Ovary (tissue), 10 donors: Measurements from ENCODE around the gene LRRC51. TPM values are rescaled to one million over a fixed set of nuclear protein-coding genes. Genes with fewer than 3 reads are reported as not detected.
A peak's percentile ranks its signal among the peaks of the same experiment; 100 is the strongest.

ENCODE experiments used
- DNase-seq, 5 donors: peaks; one replicate each; pipeline ENCODE4 v3.0.0-alpha.2; 2019 to 2020
- H3K27ac ChIP-seq, 2 donors: fragments of 200-600 bp; one replicate each; pipeline versions ENCODE4 v1.5.1 to v1.8.0; 2019 to 2022
- H3K27me3 ChIP-seq: fragments of 200-600 bp; one replicate; pipeline ENCODE4 v1.8.0; 2022
- H3K36me3 ChIP-seq: fragments of 200-600 bp; sonication (generic); one replicate; pipeline ENCODE4 v1.5.1; 2019
- H3K4me1 ChIP-seq: one replicate; pipeline ENCODE4 v1.8.1; 2013; ENCODE audit warnings: mild to moderate bottlenecking, moderate library complexity; ENCODE audit not compliant: insufficient read depth
- H3K4me3 ChIP-seq: fragments of 200-600 bp; sonication (generic); one replicate; pipeline ENCODE4 v1.5.1; 2017
- H3K9me3 ChIP-seq, 2 donors: fragments of 200-600 bp in 1 of 2; sonication (generic) in 1 of 2; one replicate each; pipeline versions ENCODE4 v1.5.1 to v1.8.1; 2013 to 2019; ENCODE audit warnings: mild to moderate bottlenecking in 1 of 2, moderate library complexity in 1 of 2
- EP300 ChIP-seq: sonication (generic); formaldehyde crosslinking; IDR thresholded peaks from one replicate; pipeline ENCODE4 v1.6.1; 2017; ENCODE audit warnings: antibody characterized with exemption
- POLR2A ChIP-seq: fragments of 450-650 bp; IDR thresholded peaks from one replicate; pipeline ENCODE4 v1.6.1; 2017; ENCODE audit warnings: antibody characterized with exemption, mild to moderate bottlenecking, moderate library complexity
- WGBS, 3 donors: extraction: QIAGEN DNeasy Blood & Tissue Kit in 1 of 3; methylation state at CpG; one replicate each; pipeline versions ENCODE4 v1.1.5 to v1.1.7; 2013 to 2017; 5-methylcytosine and 5-hydroxymethylcytosine counted together
- intact Hi-C, 4 donors: fragments of 100-400 bp; cut with DNase I; formaldehyde crosslinking; loops; one replicate each; pipeline versions ENCODE4 v1.11.0 to v1.15.1; 2022 to 2023
- long read RNA-seq, 3 donors: library from polyadenylated mRNA in 2 of 3; unstranded in 2 of 3; transcript quantifications; one replicate each; pipeline ENCODE4 v2.0.0 and lab custom pipeline, GENCODE V29; 2021 to 2026
- polyA plus RNA-seq, 2 donors: library from polyadenylated mRNA; stranded (reverse); fragments of 200-250 nt in 1 of 2; fragments of 350-450 nt in 1 of 2; fragmentation: Illumina TruSeq in 1 of 2; extraction: RNeasy Lipid Tissue Mini Kit (QIAGEN cat#74804) in 1 of 2; gene quantifications; one replicate each; pipeline ENCODE4 v1.2.3, GENCODE V29; 2013 to 2014
- total RNA-seq, 7 donors: library from RNA; depleted of rRNA in 2 of 7; stranded (reverse); fragments of >200 nt in 2 of 7; fragmentation: NEBNext Ultra II Directional in 3 of 7; extraction: Animal tissue kit (Norgen Biotek cat#: 25700) in 3 of 7; gene quantifications; one replicate each; pipeline versions ENCODE4 v1.1.0 to v1.2.4, GENCODE V29; 2016 to 2023
- TF ChIP-seq, protein P1 (sequence below), 3 donors: fragments of 450-650 bp in 2 of 3; fragments of 200-600 bp in 1 of 3; IDR thresholded peaks; one replicate each; pipeline versions ENCODE4 v1.5.1 to v1.8.0; 2016 to 2022; ENCODE audit warnings: antibody characterized with exemption in 3 of 3, mild to moderate bottlenecking in 1 of 3
- donor health status: DM: no; HTN: no; CAD: no; lungs with moderate emphysema.
- donor health status: DM: no; HTN: no; CAD: no.
- donor health status: Bipolar disorder and iron deficiency.
- donor health status: DM: yes; HTN: yes; CAD: no.
- donor health status: DM: no; HTN: no; CAD: no.
- donor health status: DM: yes; HTN: yes; CAD: no.

The LRRC51 gene
- 10 to 100 TPM in 3 of 7 donors, 1 to 10 TPM in 4; 7.2 to 21.0 (median 9.5) TPM for total RNA-seq
- 10 to 100 TPM in 1 of 2 donors, 1 to 10 TPM in 1; 9.6 to 20.9 TPM for polyA plus RNA-seq
- long read RNA-seq, donor 1, transcript LRTOMT-201 (6 exons, 2,642 nt) = major isoform, 7 of 13 reads
- long read RNA-seq, donor 1, partial matches to known transcripts = 2 of 13 reads
- long read RNA-seq, donor 1, other reads (novel, unspliced or antisense) = 2 of 13 reads
- long read RNA-seq, donor 2, transcript LRTOMT-201 (6 exons, 2,642 nt) = major isoform, 11 of 15 reads
- long read RNA-seq, donor 2, partial matches to known transcripts = 0 of 15 reads
- long read RNA-seq, donor 2, other reads (novel, unspliced or antisense) = 0 of 15 reads
- long read RNA-seq, donor 3, partial matches to known transcripts = 1 of 5 reads
- long read RNA-seq, donor 3, other reads (novel, unspliced or antisense) = 0 of 5 reads

GRCh38 chr11:72080326-72081183 is at the start of gene LRRC51, which contains the start of gene NUMA1:
Gene LRRC51 (plus strand): TSS chr11:72080850. CDS start chr11:72089084, 8,234 bp downstream.
Gene NUMA1 (minus strand): TSS chr11:72080542. CDS start chr11:72035943, 44,599 bp downstream.
- peak within 1 kb of the TSS; percentile 36 to 89 for H3K27ac ChIP-seq
- H3K27me3 ChIP-seq = no peaks in the 10 kb centered on the region
- TF ChIP-seq, protein P1, sequence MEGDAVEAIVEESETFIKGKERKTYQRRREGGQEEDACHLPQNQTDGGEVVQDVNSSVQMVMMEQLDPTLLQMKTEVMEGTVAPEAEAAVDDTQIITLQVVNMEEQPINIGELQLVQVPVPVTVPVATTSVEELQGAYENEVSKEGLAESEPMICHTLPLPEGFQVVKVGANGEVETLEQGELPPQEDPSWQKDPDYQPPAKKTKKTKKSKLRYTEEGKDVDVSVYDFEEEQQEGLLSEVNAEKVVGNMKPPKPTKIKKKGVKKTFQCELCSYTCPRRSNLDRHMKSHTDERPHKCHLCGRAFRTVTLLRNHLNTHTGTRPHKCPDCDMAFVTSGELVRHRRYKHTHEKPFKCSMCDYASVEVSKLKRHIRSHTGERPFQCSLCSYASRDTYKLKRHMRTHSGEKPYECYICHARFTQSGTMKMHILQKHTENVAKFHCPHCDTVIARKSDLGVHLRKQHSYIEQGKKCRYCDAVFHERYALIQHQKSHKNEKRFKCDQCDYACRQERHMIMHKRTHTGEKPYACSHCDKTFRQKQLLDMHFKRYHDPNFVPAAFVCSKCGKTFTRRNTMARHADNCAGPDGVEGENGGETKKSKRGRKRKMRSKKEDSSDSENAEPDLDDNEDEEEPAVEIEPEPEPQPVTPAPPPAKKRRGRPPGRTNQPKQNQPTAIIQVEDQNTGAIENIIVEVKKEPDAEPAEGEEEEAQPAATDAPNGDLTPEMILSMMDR (IDR thresholded peaks at IDR 0.05) = no peak
- peak; percentile 53 for TF ChIP-seq POLR2A
- peak; percentile 65 for TF ChIP-seq EP300
- 0 to 1% (median 0%) methylated on average over 60 of the region's 60 CpGs for WGBS, 3 donors
- no peaks in the 10 kb centered on the region for H3K36me3 ChIP-seq
- no peaks in the 10 kb centered on the region for H3K9me3 ChIP-seq
- peak; percentile 99 to 100 (median 99) for DNase-seq
- no peaks in the 10 kb centered on the region for H3K4me1 ChIP-seq
- H3K4me3 ChIP-seq = peak within 1 kb of the TSS; percentile 63
- intact Hi-C loops = loop anchor here in 1 of 4 donors (2.0 kb wide), 1 partner anchor 42 kb away; no protein-coding TSS in a partner anchor

DNA sequence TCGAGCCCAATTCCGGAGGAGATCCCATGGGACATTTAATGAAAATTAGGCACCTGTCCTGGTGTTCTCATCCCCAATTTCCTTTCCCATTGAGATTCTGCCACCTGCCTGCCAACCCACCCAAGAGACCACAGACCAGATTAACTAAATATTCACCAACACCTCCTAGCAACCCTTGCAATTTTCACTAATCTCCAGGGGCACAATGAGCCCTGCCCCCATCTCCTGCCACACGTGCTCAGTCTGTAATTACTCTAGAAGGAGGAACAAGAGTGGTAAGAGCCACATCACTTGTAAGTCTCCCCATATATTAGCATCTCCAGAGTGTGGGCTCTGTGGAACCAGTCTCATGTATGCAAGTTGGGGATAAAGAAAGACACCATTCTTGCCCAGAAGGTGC is 44.0 kb upstream of the LRRC51 start:
- 55 to 70% (median 60%) methylated on average over 3 of the region's 3 CpGs for WGBS, 3 donors
- intact Hi-C loops = loop anchor here in 1 of 4 donors (2.0 kb wide), 1 partner anchor 42 kb away; no protein-coding TSS in a partner anchor
- H3K27ac ChIP-seq = no peak overlapping the region
- TF ChIP-seq EP300 (no peak), POLR2A (no peak)
- TF ChIP-seq, protein P1 (IDR thresholded peaks at IDR 0.05) = no peak
- H3K4me3 ChIP-seq = no peak overlapping the region
- DNase-seq = no peak
- H3K9me3 ChIP-seq = no peaks in the 10 kb centered on the region
- peaks cover 16% of the 10 kb centered on the region for H3K4me1 ChIP-seq
- H3K36me3 ChIP-seq = no peaks in the 10 kb centered on the region
- H3K27me3 ChIP-seq = no peaks in the 10 kb centered on the region

DNA sequence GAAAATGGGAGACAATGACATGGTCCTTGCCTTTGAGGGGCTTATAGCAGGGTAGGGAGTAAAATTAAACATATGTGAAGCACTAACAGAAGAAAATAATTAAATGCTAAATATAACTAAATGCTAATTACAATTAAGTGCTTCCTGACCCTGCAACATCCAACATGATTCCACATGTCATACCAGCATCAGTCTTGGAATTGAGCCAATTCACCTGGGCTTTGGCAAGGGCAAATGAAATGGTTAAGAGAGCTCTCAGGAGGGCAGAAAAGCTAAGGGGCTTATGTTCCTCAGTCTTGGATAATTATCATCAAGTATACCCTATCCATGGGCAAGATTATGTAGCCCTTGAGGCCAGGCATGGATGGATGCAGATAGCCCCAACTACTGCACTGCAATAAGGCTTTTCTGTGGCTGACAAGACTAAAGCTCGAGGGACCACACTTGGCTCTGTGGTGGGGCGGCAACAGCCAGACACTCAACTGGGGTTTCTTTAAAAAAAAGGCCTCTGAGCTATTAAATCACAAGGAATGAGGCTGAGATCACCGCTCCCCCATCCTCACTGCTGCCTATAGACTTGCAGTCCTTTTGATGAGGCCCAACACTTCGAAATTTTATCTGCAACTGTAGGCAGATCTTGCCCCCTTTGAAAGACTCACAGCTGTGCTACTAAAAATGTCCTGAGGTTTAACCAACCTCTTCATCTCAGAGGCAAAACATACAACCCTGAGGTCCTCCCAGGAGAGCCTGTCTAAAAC is 42.9 kb upstream of the LRRC51 start:
- WGBS, 3 donors = 19 to 35% (median 24%) methylated on average over 4 of the region's 4 CpGs
- Histone ChIP-seq H3K27me3 (no peaks in the 10 kb centered on the region), H3K27ac (peak overlapping the region; percentile 59 to 99), H3K4me1 (peaks cover 20% of the 10 kb centered on the region), H3K9me3 (no peaks in the 10 kb centered on the region), H3K4me3 (peak overlapping the region; percentile 57), H3K36me3 (no peaks in the 10 kb centered on the region)
- intact Hi-C loops = loop anchor here in 1 of 4 donors (2.0 kb wide), 2 partner anchors 43 kb away; partner anchors contain the start of genes LRRC51 and NUMA1
- no peak for DNase-seq
- no peak for TF ChIP-seq EP300
- TF ChIP-seq, protein P1 (IDR thresholded peaks at IDR 0.05) = no peak
- TF ChIP-seq POLR2A = no peak
